Measurements from ENCODE around the gene TLN1. TPM values are rescaled to one million over a fixed set of nuclear protein-coding genes. Genes with fewer than 3 reads are reported as not detected.

The TLN1 gene
- total and polyA plus RNA-seq, 10 of the 15 experiments (the other 5 are each of a cell fraction or from before 2014, with no cell fraction given) = 11.6 to 305 (median 71.9) TPM

GRCh38 chr9:35736201-35736633 lies 4.2 kb upstream of the TLN1 start (continued):
- TF ChIP-seq PKNOX1 (IDR thresholded peaks at IDR 0.05) = no peak
- TF ChIP-seq ZSCAN29 (IDR thresholded peaks at IDR 0.05) = no peak
- no peak for TF ChIP-seq SUPT20H (IDR thresholded peaks at IDR 0.05; ENCODE audit: borderline replicate concordance, control insufficient read depth, low read depth, low read length)
- TF ChIP-seq ZNF24 (IDR thresholded peaks at IDR 0.05) = no peak
- TF ChIP-seq JUND (IDR thresholded peaks at IDR 0.05; ENCODE audit: low read depth, low read length) = no peak
- no peak for TF ChIP-seq SIN3A (IDR thresholded peaks at IDR 0.05; ENCODE audit: low read depth, low read length)
- TF ChIP-seq CBX3 (IDR thresholded peaks at IDR 0.05; ENCODE audit: borderline replicate concordance, low read depth) = no peak
- TF ChIP-seq ZNF384 (IDR thresholded peaks at IDR 0.05; ENCODE audit: borderline replicate concordance, low read depth, low read length) = no peak
- no peak for TF ChIP-seq CHD2 (IDR thresholded peaks at IDR 0.05; ENCODE audit: borderline replicate concordance, low read depth, low read length)
- no peak for TF ChIP-seq PAX8 (IDR thresholded peaks at IDR 0.05)
- TF ChIP-seq RAD21 (IDR thresholded peaks at IDR 0.05; ENCODE audit: insufficient read depth, low read depth, low read length) = peak; percentile 89
- no peak for TF ChIP-seq FOXK2 (IDR thresholded peaks at IDR 0.05)
- TF ChIP-seq IRF3 (IDR thresholded peaks at IDR 0.05) = no peak
- TF ChIP-seq CREM (IDR thresholded peaks at IDR 0.05; ENCODE audit: low read depth) = no peak
- no peak for TF ChIP-seq ZNF592 (IDR thresholded peaks at IDR 0.05)
- TF ChIP-seq YY1 (IDR thresholded peaks at IDR 0.05; ENCODE audit: low read depth, low read length) = 0 out of 2 replicates have a peak, but pooled peaks have one; percentile 23
- TF ChIP-seq SMC3 (IDR thresholded peaks at IDR 0.05; ENCODE audit: borderline replicate concordance, low read length) = peak; percentile 64; the same call in 1 of the 2 replicates
- TF ChIP-seq POU2F2 (IDR thresholded peaks at IDR 0.05; ENCODE audit: borderline replicate concordance, low read depth, low read length) = no peak
- no peak for TF ChIP-seq MLLT1 (IDR thresholded peaks at IDR 0.05)
- TF ChIP-seq SPI1 (IDR thresholded peaks at IDR 0.05; ENCODE audit: borderline replicate concordance, insufficient read depth, low read depth, low read length) = no peak
- no peak for TF ChIP-seq RUNX3 (IDR thresholded peaks at IDR 0.05; ENCODE audit: low read length)
- no peak for TF ChIP-seq NBN (IDR thresholded peaks at IDR 0.05)
- peak; percentile 84 to 93 (median 91) for TF ChIP-seq CTCF (IDR thresholded peaks at IDR 0.05 in 2 of 3, conservative IDR thresholded peaks at IDR 0.05 in 1 of 3; ENCODE audit: control insufficient read depth in 2 of 3, extremely low read depth in 1 of 3, insufficient read depth in 1 of 3, low read depth in 3 of 3, low read length in 3 of 3)
